ENCODE measurements around the gene NPHS1. TPM values are rescaled to one million over a fixed set of nuclear protein-coding genes. Genes with fewer than 3 reads are reported as not detected.

The NPHS1 gene
- polyA plus RNA-seq, 4 donors = 0.06 to 0.52 TPM; not detected in 2

DNA sequence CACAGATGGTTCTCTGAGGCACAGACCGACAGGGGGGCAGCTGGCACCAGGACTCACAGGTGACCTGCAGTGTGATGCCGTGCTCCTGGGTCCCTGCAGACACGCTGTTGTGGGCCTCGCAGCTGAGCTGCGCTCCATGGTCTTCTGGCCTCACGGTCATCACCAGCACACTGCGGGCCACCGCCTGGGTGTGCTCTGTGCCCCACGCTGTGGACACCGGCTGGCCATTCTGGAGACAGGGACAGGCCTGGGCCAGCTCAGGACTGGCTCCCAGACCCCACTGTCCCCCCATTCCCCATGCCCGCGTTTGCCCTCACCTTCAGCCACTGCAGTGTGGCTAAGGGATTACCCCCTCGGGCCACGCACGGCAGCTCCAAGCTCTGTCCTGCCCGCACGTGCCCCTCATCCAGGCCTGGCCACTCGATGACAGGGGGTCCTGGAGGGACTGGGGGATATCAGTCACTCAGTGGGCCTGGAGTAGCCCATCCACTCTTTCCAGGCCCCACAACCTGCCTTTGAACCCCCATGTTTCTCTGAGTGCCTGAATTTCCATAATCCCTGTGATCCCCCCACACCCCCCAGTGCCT, 3.3 kb downstream of the NPHS1 start:
- WGBS, 3 donors = 92 to 96% (median 94%) methylated on average over 13 to 18 of the region's 18 CpGs
- DNase-seq (no peak), FAIRE-seq (no peak)
- H3K27ac ChIP-seq (ENCODE audit: low read depth in 1 of 3, low read length in 2 of 3) = no peak overlapping the region
- peaks cover 0 to 39% (median 17%) of the 10 kb centered on the region in 3 donors for H3K27me3 ChIP-seq (ENCODE audit: control insufficient read depth in 3 of 3, insufficient read depth in 3 of 3, low read length in 3 of 3)
- H3K4me3 ChIP-seq (ENCODE audit: low read depth in 1 of 3, low read length in 3 of 3) = no peak overlapping the region
- H3K4me1 ChIP-seq (ENCODE audit: control insufficient read depth in 3 of 3, insufficient read depth in 2 of 3, low read depth in 1 of 3, low read length in 2 of 3) = peaks cover 0 to 9% (median 0%) of the 10 kb centered on the region in 3 donors
- no peaks in the 10 kb centered on the region for H3K9me3 ChIP-seq (ENCODE audit: control insufficient read depth in 2 of 2, insufficient read depth in 1 of 2, low read depth in 1 of 2, low read length in 1 of 2)
- no peaks in the 10 kb centered on the region for H3K36me3 ChIP-seq (ENCODE audit: control insufficient read depth in 3 of 3, insufficient read depth in 2 of 3, low read depth in 1 of 3, low read length in 3 of 3)

- Histone ChIP-seq H3K36me3 (ENCODE audit: control insufficient read depth in 3 of 3, insufficient read depth in 2 of 3, low read depth in 1 of 3, low read length in 3 of 3) (no peaks in the 10 kb centered on the region), H3K27me3 (ENCODE audit: control insufficient read depth in 3 of 3, insufficient read depth in 3 of 3, low read length in 3 of 3) (peaks cover 0 to 44% (median 18%) of the 10 kb centered on the region in 3 donors), H3K4me1 (ENCODE audit: control insufficient read depth in 3 of 3, insufficient read depth in 2 of 3, low read depth in 1 of 3, low read length in 2 of 3) (peaks cover 0 to 10% (median 0%) of the 10 kb centered on the region in 3 donors), H3K27ac (ENCODE audit: low read depth in 1 of 3, low read length in 2 of 3) (no peak overlapping the region), H3K4me3 (ENCODE audit: low read depth in 1 of 3, low read length in 3 of 3) (no peak overlapping the region), H3K9me3 (ENCODE audit: control insufficient read depth in 2 of 2, insufficient read depth in 1 of 2, low read depth in 1 of 2, low read length in 1 of 2) (peaks cover 0 to 3% of the 10 kb centered on the region in 2 donors)
- WGBS, 3 donors = 83 to 85% (median 85%) methylated on average over 7 to 8 of the region's 8 CpGs
- no peak for FAIRE-seq
- DNase-seq = no peak
Measured at GRCh38 chr19:35848486-35848885, 3.8 kb downstream of the NPHS1 start.

DNA sequence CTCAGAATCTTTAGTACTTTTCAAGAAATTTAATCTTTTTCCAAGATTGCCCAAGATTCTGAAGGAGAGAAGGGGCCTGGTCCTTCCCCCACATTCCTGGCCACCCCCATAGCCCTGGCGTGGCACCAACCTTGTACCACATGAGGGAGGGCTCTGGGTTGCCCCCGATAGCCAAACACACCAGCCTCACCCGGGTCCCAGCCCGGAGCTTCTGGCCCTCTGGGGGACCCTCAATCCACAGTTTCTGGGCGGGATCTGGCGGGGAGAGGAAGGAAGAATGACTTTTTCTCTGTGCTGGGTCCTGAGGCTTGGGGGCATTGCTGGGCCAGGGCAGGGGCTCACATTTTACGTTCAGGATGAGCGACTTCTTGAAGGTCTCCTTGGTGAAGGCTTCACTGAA, 4.4 kb downstream of the NPHS1 start:
- peaks cover 0 to 50% (median 18%) of the 10 kb centered on the region in 3 donors for H3K27me3 ChIP-seq (ENCODE audit: control insufficient read depth in 3 of 3, insufficient read depth in 3 of 3, low read length in 3 of 3)
- no peak for FAIRE-seq
- DNase-seq = no peak
- peaks cover 0 to 10% (median 0%) of the 10 kb centered on the region in 3 donors for H3K4me1 ChIP-seq (ENCODE audit: control insufficient read depth in 3 of 3, insufficient read depth in 2 of 3, low read depth in 1 of 3, low read length in 2 of 3)
- H3K27ac ChIP-seq (ENCODE audit: low read depth in 1 of 3, low read length in 2 of 3) = no peak overlapping the region
- no peaks in the 10 kb centered on the region for H3K36me3 ChIP-seq (ENCODE audit: control insufficient read depth in 3 of 3, insufficient read depth in 2 of 3, low read depth in 1 of 3, low read length in 3 of 3)
- WGBS, 3 donors = 83 to 90% (median 85%) methylated on average over 8 of the region's 8 CpGs
- no peak overlapping the region for H3K4me3 ChIP-seq (ENCODE audit: low read depth in 1 of 3, low read length in 3 of 3)
- H3K9me3 ChIP-seq (ENCODE audit: control insufficient read depth in 2 of 2, insufficient read depth in 1 of 2, low read depth in 1 of 2, low read length in 1 of 2) = peaks cover 0 to 4% of the 10 kb centered on the region in 2 donors

- peaks cover 0 to 40% (median 14%) of the 10 kb centered on the region in 3 donors for H3K27me3 ChIP-seq (ENCODE audit: control insufficient read depth in 3 of 3, insufficient read depth in 3 of 3, low read length in 3 of 3)
- WGBS, 3 donors = 1 to 5% (median 3%) methylated on average over 23 to 26 of the region's 26 CpGs
- FAIRE-seq = no peak
Measured at GRCh38 chr19:35846038-35846668, 6.2 kb downstream of the NPHS1 start.

GRCh38 chr19:35845215-35846037, 6.9 kb downstream of the NPHS1 start:
- peaks cover 0 to 40% (median 14%) of the 10 kb centered on the region in 3 donors for H3K27me3 ChIP-seq (ENCODE audit: control insufficient read depth in 3 of 3, insufficient read depth in 3 of 3, low read length in 3 of 3)
- H3K9me3 ChIP-seq (ENCODE audit: control insufficient read depth in 2 of 2, insufficient read depth in 1 of 2, low read depth in 1 of 2, low read length in 1 of 2) = peaks cover 0 to 4% of the 10 kb centered on the region in 2 donors
- peaks cover 0 to 10% (median 0%) of the 10 kb centered on the region in 3 donors for H3K4me1 ChIP-seq (ENCODE audit: control insufficient read depth in 3 of 3, insufficient read depth in 2 of 3, low read depth in 1 of 3, low read length in 2 of 3)
- DNase-seq (peak; percentile 49 to 84), FAIRE-seq (no peak)
- H3K36me3 ChIP-seq (ENCODE audit: control insufficient read depth in 3 of 3, insufficient read depth in 2 of 3, low read depth in 1 of 3, low read length in 3 of 3) = no peaks in the 10 kb centered on the region
- peak overlapping the region in 2 of 3 donors; percentile 26 to 32 for H3K4me3 ChIP-seq (ENCODE audit: low read depth in 1 of 3, low read length in 3 of 3)
- no peak overlapping the region for H3K27ac ChIP-seq (ENCODE audit: low read depth in 1 of 3, low read length in 2 of 3)
- WGBS, 3 donors = 4 to 7% (median 6%) methylated on average over 42 to 63 of the region's 63 CpGs

More at GRCh38 chr19:35846038-35846668, 6.2 kb downstream of the NPHS1 start:
- Histone ChIP-seq H3K27ac (ENCODE audit: low read depth in 1 of 3, low read length in 2 of 3) (no peak overlapping the region), H3K4me3 (ENCODE audit: low read depth in 1 of 3, low read length in 3 of 3) (peak overlapping the region in 1 of 3 donors; percentile 32), H3K36me3 (ENCODE audit: control insufficient read depth in 3 of 3, insufficient read depth in 2 of 3, low read depth in 1 of 3, low read length in 3 of 3) (no peaks in the 10 kb centered on the region), H3K4me1 (ENCODE audit: control insufficient read depth in 3 of 3, insufficient read depth in 2 of 3, low read depth in 1 of 3, low read length in 2 of 3) (peaks cover 0 to 10% (median 0%) of the 10 kb centered on the region in 3 donors), H3K9me3 (ENCODE audit: control insufficient read depth in 2 of 2, insufficient read depth in 1 of 2, low read depth in 1 of 2, low read length in 1 of 2) (peaks cover 0 to 4% of the 10 kb centered on the region in 2 donors)
- DNase-seq = peak; percentile 30 to 41

GRCh38 chr19:35844482-35845214, 7.7 kb downstream of the NPHS1 start:
- H3K9me3 ChIP-seq (ENCODE audit: control insufficient read depth in 2 of 2, insufficient read depth in 1 of 2, low read depth in 1 of 2, low read length in 1 of 2) = peaks cover 0 to 4% of the 10 kb centered on the region in 2 donors
- H3K27me3 ChIP-seq (ENCODE audit: control insufficient read depth in 3 of 3, insufficient read depth in 3 of 3, low read length in 3 of 3) = peaks cover 0 to 40% (median 14%) of the 10 kb centered on the region in 3 donors
- DNase-seq = no peak
- no peak for FAIRE-seq
- H3K4me3 ChIP-seq (ENCODE audit: low read depth in 1 of 3, low read length in 3 of 3) = no peak overlapping the region
- H3K36me3 ChIP-seq (ENCODE audit: control insufficient read depth in 3 of 3, insufficient read depth in 2 of 3, low read depth in 1 of 3, low read length in 3 of 3) = no peaks in the 10 kb centered on the region
- H3K4me1 ChIP-seq (ENCODE audit: control insufficient read depth in 3 of 3, insufficient read depth in 2 of 3, low read depth in 1 of 3, low read length in 2 of 3) = peaks cover 0 to 10% (median 0%) of the 10 kb centered on the region in 3 donors
- WGBS, 3 donors = 43 to 54% (median 46%) methylated on average over 16 of the region's 16 CpGs
- H3K27ac ChIP-seq (ENCODE audit: low read depth in 1 of 3, low read length in 2 of 3) = no peak overlapping the region

DNA sequence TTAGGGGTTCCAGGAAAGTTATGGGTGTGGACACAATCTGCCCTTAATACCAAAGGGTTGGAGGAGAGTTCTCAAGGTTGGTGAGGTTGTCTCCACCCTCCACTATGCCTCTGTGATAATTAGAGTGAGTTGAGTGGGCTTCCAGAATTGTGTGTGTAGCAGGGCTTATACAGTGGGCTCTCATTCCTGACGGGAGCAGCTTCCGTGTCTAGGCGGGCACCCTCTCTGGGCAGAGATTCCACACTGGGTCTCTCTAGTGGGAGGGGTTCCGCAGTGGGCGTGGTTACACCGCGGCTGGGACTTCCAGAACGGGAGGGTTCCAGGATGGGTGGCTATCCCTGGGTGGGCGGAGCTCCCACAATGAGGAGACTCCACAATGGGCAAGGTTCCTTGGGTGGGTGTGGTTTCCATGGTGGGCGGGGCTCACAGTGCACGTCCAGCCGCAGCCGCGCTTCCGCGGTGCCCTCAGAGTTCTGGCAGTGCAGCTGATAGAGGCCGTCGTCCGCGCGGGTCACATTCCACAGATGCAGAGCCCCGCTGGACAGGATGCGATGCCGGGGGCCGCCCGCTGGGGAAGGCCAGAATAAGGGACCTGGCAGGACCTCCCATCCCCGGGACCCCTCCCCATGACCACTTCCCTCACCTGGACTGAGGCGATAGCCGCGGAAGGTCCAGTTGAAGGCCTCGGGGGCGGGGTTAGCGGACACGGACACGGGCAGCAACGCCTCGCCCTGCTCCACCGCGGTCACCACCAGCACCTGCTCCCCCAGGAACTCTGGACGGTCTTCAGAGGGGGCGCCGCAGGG, 8.4 kb downstream of the NPHS1 start:
- peaks cover 0 to 40% (median 14%) of the 10 kb centered on the region in 3 donors for H3K27me3 ChIP-seq (ENCODE audit: control insufficient read depth in 3 of 3, insufficient read depth in 3 of 3, low read length in 3 of 3)
- no peak overlapping the region for H3K4me3 ChIP-seq (ENCODE audit: low read depth in 1 of 3, low read length in 3 of 3)
- no peak for FAIRE-seq
- H3K9me3 ChIP-seq (ENCODE audit: control insufficient read depth in 2 of 2, insufficient read depth in 1 of 2, low read depth in 1 of 2, low read length in 1 of 2) = peaks cover 0 to 10% of the 10 kb centered on the region in 2 donors
- WGBS, 3 donors = 3 to 11% (median 8%) methylated on average over 39 to 42 of the region's 42 CpGs
- peaks cover 0 to 10% (median 0%) of the 10 kb centered on the region in 3 donors for H3K4me1 ChIP-seq (ENCODE audit: control insufficient read depth in 3 of 3, insufficient read depth in 2 of 3, low read depth in 1 of 3, low read length in 2 of 3)
- H3K27ac ChIP-seq (ENCODE audit: low read depth in 1 of 3, low read length in 2 of 3) = no peak overlapping the region
- no peaks in the 10 kb centered on the region for H3K36me3 ChIP-seq (ENCODE audit: control insufficient read depth in 3 of 3, insufficient read depth in 2 of 3, low read depth in 1 of 3, low read length in 3 of 3)
- peak; percentile 36 to 59 for DNase-seq

Measured in small intestine (tissue), 7 donors.